Measurements from ENCODE around the gene UBE2D3. TPM values are rescaled to one million over a fixed set of nuclear protein-coding genes. Genes with fewer than 3 reads are reported as not detected.

Gene UBE2D3
- total RNA-seq, 4 donors from 2014 or later, result 154 to 316 (median 267) TPM

GRCh38 chr4:102787096-102787881 lies 40.1 kb downstream of the UBE2D3 start:
- Histone ChIP-seq H3K27ac (no peak overlapping the region), H3K36me3 (no peaks in the 10 kb centered on the region), H3K4me3 (no peak overlapping the region), H3K9me3 (no peaks in the 10 kb centered on the region), H3K4me1 (no peaks in the 10 kb centered on the region), H3K27me3 (no peaks in the 10 kb centered on the region)
- DNase-seq, result no peak
- intact Hi-C loops (cut with DNase I; ENCODE audit: low total_unique reads) (no loop called here), in situ Hi-C loops (cut with MboI; ENCODE audit: low pct_ligation_motif_present in 1 of 4, low pct_unique_long_range_greater_than_20kb in 1 of 4, low sequenced_read_pairs in 3 of 4) (no loop called here)
- TF ChIP-seq POLR2AphosphoS5 (IDR thresholded peaks at IDR 0.05) (no peak), POLR2A (IDR thresholded peaks at IDR 0.05) (no peak), EP300 (IDR thresholded peaks at IDR 0.05; ENCODE audit: low read depth) (no peak), CTCF (IDR thresholded peaks at IDR 0.05) (no peak)
- WGBS, 2 donors (ENCODE audit: low coverage in 1 of 2), result 84 to 96% methylated on average over 4 to 7 of the region's 7 CpGs

GRCh38 chr4:102786279-102786678 lies 41.1 kb downstream of the UBE2D3 start:
- Histone ChIP-seq H3K27ac (no peak overlapping the region), H3K9me3 (no peaks in the 10 kb centered on the region), H3K4me3 (no peak overlapping the region), H3K4me1 (no peaks in the 10 kb centered on the region), H3K27me3 (no peaks in the 10 kb centered on the region), H3K36me3 (no peaks in the 10 kb centered on the region)
- TF ChIP-seq POLR2AphosphoS5 (IDR thresholded peaks at IDR 0.05) (no peak), EP300 (IDR thresholded peaks at IDR 0.05; ENCODE audit: low read depth) (no peak), CTCF (IDR thresholded peaks at IDR 0.05) (no peak), POLR2A (IDR thresholded peaks at IDR 0.05) (no peak)
- in situ Hi-C loops (cut with MboI; ENCODE audit: low pct_ligation_motif_present in 1 of 4, low pct_unique_long_range_greater_than_20kb in 1 of 4, low sequenced_read_pairs in 3 of 4), result no loop called here
- DNase-seq, result no peak
- intact Hi-C loops (cut with DNase I; ENCODE audit: low total_unique reads), result no loop called here
- 47% methylated on average over 1 of the region's 1 CpG; no CpG with 5 or more reads in 1 of the 2 donors for WGBS, 2 donors (ENCODE audit: low coverage in 1 of 2)

GRCh38 chr4:102783006-102783405 lies 44.3 kb downstream of the UBE2D3 start:
- H3K27me3 ChIP-seq, result no peaks in the 10 kb centered on the region
- H3K4me3 ChIP-seq, result no peak overlapping the region
- peaks cover 0 to 8% (median 1%) of the 10 kb centered on the region in 4 donors for H3K4me1 ChIP-seq
- no peaks in the 10 kb centered on the region for H3K9me3 ChIP-seq
- no peak for DNase-seq
- intact Hi-C loops (cut with DNase I; ENCODE audit: low total_unique reads), result no loop called here
- whole genome bisulfite sequencing, 2 donors (ENCODE audit: low coverage in 1 of 2), result 73 to 93% methylated on average over 2 of the region's 2 CpGs
- no peak for TF ChIP-seq CTCF (IDR thresholded peaks at IDR 0.05)
- no peak for TF ChIP-seq POLR2AphosphoS5 (IDR thresholded peaks at IDR 0.05)
- TF ChIP-seq POLR2A (IDR thresholded peaks at IDR 0.05), result no peak
- TF ChIP-seq EP300 (IDR thresholded peaks at IDR 0.05; ENCODE audit: low read depth), result no peak
- no peak overlapping the region for H3K27ac ChIP-seq
- in situ Hi-C loops (cut with MboI; ENCODE audit: low pct_ligation_motif_present in 1 of 4, low pct_unique_long_range_greater_than_20kb in 1 of 4, low sequenced_read_pairs in 3 of 4), result no loop called here
- no peaks in the 10 kb centered on the region for H3K36me3 ChIP-seq

GRCh38 chr4:102781570-102781969 lies 45.8 kb downstream of the UBE2D3 start:
- Histone ChIP-seq H3K4me1 (peaks cover 0 to 8% (median 1%) of the 10 kb centered on the region in 4 donors), H3K9me3 (no peaks in the 10 kb centered on the region), H3K36me3 (no peaks in the 10 kb centered on the region), H3K27ac (no peak overlapping the region), H3K4me3 (no peak overlapping the region), H3K27me3 (no peaks in the 10 kb centered on the region)
- 73 to 83% methylated on average over 1 of the region's 1 CpG for WGBS, 2 donors (ENCODE audit: low coverage in 1 of 2)
- in situ Hi-C loops (cut with MboI; ENCODE audit: low pct_ligation_motif_present in 1 of 4, low pct_unique_long_range_greater_than_20kb in 1 of 4, low sequenced_read_pairs in 3 of 4), result no loop called here
- TF ChIP-seq EP300 (IDR thresholded peaks at IDR 0.05; ENCODE audit: low read depth), result no peak
- no peak for DNase-seq
- intact Hi-C loops (cut with DNase I; ENCODE audit: low total_unique reads), result no loop called here
